Omental fat pad (tissue), 4 donors: ENCODE data around the gene GLIS1. TPM values are rescaled to one million over a fixed set of nuclear protein-coding genes. Genes with fewer than 3 reads are reported as not detected.

ENCODE experiments used
- ATAC-seq: fragments of 150-250 bp; one replicate; pipeline ENCODE4 v1.9.1; 2016; ENCODE audit warnings: mild to moderate bottlenecking, moderate library complexity; ENCODE audit not compliant: low FRiP score
- DNase-seq: peaks from one replicate; pipeline ENCODE4 v3.0.0-alpha.2; 2019; ENCODE audit warnings: low spot score
- total RNA-seq, 4 donors: library from RNA; depleted of rRNA; stranded (reverse); fragments of >200 nt; gene quantifications; one replicate each; pipeline ENCODE4 v1.1.0, GENCODE V29; 2016
- TF ChIP-seq, protein P1 (sequence below), 3 donors: fragments of 450-650 bp; IDR thresholded peaks; one replicate each; pipeline ENCODE4 v1.5.1; 2016 to 2017; ENCODE audit warnings: antibody characterized with exemption in 3 of 3, mild to moderate bottlenecking in 3 of 3, moderate library complexity in 2 of 3

GLIS1 gene
- total RNA-seq, 4 donors from 2014 or later = 0.19 to 1.4 (median 0.75) TPM

DNA sequence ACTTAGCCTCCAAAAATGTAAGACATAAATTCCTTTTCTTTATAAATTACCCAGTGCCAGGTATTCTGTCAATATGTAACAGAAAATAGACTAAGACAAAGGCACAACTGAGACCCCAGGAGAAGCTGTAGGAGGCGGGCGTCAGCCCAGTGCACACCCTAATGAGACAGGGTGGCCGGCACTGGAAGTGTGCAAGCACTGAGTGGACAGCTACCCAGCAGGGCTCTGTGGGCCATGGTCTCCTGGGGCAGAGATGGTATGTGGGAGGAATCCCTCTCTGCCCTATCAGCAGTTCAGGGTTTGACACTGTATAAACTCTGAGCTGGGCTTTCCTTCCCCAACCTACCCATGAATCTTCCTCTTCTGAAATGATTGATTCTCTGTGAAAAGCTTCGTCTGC, 139.5 kb downstream of the GLIS1 start:
- TF ChIP-seq, protein P1, sequence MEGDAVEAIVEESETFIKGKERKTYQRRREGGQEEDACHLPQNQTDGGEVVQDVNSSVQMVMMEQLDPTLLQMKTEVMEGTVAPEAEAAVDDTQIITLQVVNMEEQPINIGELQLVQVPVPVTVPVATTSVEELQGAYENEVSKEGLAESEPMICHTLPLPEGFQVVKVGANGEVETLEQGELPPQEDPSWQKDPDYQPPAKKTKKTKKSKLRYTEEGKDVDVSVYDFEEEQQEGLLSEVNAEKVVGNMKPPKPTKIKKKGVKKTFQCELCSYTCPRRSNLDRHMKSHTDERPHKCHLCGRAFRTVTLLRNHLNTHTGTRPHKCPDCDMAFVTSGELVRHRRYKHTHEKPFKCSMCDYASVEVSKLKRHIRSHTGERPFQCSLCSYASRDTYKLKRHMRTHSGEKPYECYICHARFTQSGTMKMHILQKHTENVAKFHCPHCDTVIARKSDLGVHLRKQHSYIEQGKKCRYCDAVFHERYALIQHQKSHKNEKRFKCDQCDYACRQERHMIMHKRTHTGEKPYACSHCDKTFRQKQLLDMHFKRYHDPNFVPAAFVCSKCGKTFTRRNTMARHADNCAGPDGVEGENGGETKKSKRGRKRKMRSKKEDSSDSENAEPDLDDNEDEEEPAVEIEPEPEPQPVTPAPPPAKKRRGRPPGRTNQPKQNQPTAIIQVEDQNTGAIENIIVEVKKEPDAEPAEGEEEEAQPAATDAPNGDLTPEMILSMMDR (IDR thresholded peaks at IDR 0.05) = no peak
- ATAC-seq = no peak
- no peak for DNase-seq

DNA sequence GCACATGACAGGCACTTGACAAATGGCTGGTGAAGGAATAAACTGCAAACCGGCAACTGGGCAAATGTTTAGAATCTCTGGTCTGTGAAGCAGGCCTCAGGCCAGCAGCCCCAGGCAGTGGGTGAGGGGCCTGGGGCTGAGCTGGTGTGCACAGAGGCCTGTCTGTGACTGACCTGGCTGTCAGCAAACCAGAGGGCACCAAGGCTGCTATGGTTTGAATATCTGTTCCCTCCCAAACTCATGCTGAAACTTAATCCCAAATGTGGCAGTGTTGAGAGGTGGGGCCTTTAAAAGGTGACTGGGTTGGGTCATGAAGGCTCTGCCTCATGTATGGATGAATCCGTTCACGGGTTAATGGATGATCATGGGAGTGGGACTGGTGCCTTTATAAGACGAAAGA, 140.0 kb downstream of the GLIS1 start:
- ATAC-seq = no peak
- TF ChIP-seq, protein P1 (IDR thresholded peaks at IDR 0.05) = no peak

DNA sequence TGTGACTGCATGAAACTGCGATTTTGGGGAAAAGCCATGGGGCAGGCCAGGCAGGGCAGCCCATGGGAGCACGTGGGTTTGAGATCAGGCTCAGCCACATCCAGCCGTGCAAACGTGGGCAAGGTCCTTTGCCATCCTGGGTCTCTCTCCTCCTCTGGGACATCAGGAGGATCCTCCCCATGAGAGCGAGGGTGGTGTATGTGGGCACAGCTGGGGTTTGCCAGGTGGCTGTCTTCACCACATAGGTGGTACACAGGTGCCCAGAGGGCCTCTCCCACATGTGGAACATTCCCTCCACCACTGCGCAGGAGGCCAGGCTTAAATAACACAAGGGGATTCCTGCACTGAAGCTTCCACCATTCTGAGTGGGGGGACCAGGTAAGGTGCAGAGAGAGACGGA, 143.1 kb downstream of the GLIS1 start:
- no peak for ATAC-seq
- DNase-seq = no peak
- TF ChIP-seq, protein P1 (IDR thresholded peaks at IDR 0.05) = no peak

More for the DNA sequence above, 140.0 kb downstream of the GLIS1 start:
- DNase-seq = no peak

DNA sequence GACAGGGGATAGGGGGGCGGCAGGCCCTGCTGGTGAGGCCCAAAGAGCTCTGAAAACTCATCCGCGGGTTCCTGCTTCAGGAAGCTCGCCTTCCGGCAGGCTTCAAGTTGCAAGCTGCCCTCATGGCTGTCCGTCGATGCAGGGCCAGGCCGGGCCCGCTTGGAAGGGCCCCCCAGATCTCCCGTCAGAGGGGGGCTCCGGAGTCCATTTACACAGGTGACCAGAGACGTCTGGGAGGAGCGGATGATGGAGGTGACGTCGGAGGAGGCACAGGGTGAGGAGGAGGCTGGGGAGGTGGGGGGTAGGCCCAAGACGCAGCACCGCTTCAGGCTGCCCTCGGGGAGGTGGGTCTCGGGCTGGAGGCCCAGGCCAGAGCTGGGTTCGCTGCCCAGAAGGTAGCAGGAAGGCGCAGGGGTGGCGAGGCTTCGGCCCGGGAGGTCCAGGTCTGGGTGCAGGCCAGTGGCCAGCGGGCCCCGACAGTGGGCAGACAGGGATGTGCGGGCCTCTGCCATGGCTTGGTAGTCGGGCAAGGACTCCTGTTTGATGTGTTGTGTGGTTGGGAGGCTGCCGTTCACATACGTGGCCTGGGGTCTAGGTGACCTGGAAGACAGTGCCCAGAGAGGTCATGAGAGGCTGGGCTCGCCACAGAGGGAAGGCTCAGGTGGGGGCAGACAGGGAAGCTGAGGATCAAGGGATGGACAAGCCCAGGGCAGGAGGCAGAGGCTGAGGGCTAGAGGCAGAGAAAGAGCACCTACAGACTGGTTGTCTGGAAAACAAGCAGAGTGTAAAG, 144.4 kb downstream of the GLIS1 start:
- DNase-seq = no peak
- ATAC-seq = no peak
- TF ChIP-seq, protein P1 (IDR thresholded peaks at IDR 0.05) = no peak

DNA sequence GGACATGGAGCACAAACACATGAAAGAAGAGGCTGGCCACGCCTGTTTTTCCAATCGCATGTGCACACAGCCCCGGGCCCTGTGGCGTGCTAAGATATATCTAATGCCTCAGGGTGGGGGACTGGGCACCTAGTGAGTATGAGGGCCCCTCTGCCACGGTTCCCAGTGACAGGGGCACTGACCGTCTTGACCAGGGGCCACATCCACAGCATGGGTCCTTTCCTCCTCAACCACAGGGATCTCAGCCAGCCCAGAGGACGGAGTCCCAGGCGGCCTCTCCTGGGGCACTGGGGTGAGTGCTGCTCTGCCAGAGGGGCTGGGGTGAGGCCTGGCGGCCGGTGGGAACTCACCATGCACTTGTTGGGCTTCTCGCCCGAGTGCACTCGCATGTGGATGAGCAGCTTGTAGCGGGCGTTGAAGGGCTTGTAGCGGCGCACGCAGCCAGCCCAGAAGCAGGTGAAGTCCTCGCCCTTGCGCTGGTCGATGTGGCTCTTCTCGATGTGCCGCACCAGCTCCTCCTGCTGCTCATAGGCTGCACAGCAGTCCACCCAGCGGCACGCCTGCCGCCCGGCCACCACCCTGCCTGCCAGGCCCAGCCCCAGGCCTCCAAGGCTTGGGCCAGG, 145.1 kb downstream of the GLIS1 start:
- ATAC-seq (no peak), DNase-seq (no peak)
- TF ChIP-seq, protein P1 (IDR thresholded peaks at IDR 0.05) = no peak

DNA sequence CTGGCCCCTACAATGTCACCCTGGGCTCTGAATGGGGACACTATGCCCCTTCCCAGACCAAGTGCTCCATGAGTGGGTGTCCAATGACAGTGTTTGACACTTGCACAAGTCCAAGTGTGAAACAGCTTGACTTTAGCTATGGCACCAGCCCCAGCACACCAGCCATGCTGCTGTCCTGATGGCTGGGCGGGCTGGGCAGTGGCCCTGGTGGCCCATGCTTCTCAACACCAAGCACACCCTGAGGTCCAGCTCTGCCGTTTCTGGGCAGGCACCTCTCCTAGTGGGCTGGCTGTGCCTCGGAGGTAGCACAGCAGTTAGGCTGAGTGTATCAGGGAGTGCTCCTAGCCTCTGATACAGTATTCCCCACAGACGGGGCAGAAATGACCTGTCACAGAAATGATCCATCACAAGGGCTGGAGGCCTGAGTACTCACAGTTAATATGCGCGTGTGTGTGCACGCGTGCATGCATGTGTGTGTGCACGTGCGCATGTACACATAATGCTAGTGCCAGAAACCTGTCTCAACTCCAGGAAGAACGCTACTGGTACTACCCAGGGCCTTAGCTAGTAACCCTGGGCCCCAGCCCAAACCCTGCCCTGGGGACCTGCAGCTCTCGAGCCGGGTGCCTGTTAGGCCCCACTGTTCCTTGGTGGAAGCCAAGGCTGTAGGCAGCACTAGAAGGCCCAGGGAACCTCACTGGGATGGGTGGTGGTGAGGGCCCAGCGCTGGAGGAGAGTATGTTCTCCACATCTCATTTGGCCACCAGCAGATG, 145.8 kb downstream of the GLIS1 start:
- ATAC-seq (no peak), DNase-seq (no peak)
- TF ChIP-seq, protein P1 (IDR thresholded peaks at IDR 0.05) = no peak
